Measurements from ENCODE around the gene LRMDA.

The LRMDA gene

GRCh38 chr10:75999001-75999400 is 567.6 kb downstream of the LRMDA start:
- no peak for DNase-seq (ENCODE audit: low read depth)

- DNase-seq (ENCODE audit: low read depth): no peak
These were observed 568.2 kb downstream of the LRMDA start for GRCh38 chr10:75999515-76000209.

GRCh38 chr10:76000550-76000949 is 569.1 kb downstream of the LRMDA start:
- DNase-seq (ENCODE audit: low read depth): no peak

GRCh38 chr10:76001019-76001418 is 569.6 kb downstream of the LRMDA start:
- no peak for DNase-seq (ENCODE audit: low read depth)

- DNase-seq (ENCODE audit: low read depth): no peak
These were observed 570.0 kb downstream of the LRMDA start for GRCh38 chr10:76001461-76001860.

- DNase-seq (ENCODE audit: low read depth): no peak
These were observed 570.9 kb downstream of the LRMDA start for GRCh38 chr10:76002262-76002854.

GRCh38 chr10:76007667-76008181 is 576.3 kb downstream of the LRMDA start:
- no peak for DNase-seq (ENCODE audit: low read depth)

GRCh38 chr10:76009531-76009930 is 578.1 kb downstream of the LRMDA start:
- DNase-seq (ENCODE audit: low read depth): no peak

- DNase-seq (ENCODE audit: low read depth): no peak
These were observed 579.3 kb downstream of the LRMDA start for GRCh38 chr10:76010703-76011102.

GRCh38 chr10:76012716-76013327 is 581.4 kb downstream of the LRMDA start:
- no peak for DNase-seq (ENCODE audit: low read depth)

GRCh38 chr10:76015245-76015644 is 583.8 kb downstream of the LRMDA start:
- no peak for DNase-seq (ENCODE audit: low read depth)

GRCh38 chr10:76017026-76017732 is 585.8 kb downstream of the LRMDA start:
- DNase-seq (ENCODE audit: low read depth): no peak

- DNase-seq (ENCODE audit: low read depth): no peak
These were observed 586.5 kb downstream of the LRMDA start for GRCh38 chr10:76017733-76018433.

GRCh38 chr10:76020630-76021029 is 589.2 kb downstream of the LRMDA start:
- DNase-seq (ENCODE audit: low read depth): no peak

GRCh38 chr10:76021398-76021797 is 590.0 kb downstream of the LRMDA start:
- DNase-seq (ENCODE audit: low read depth): no peak

- no peak for DNase-seq (ENCODE audit: low read depth)
These were observed 590.9 kb downstream of the LRMDA start for GRCh38 chr10:76022366-76022765.

- DNase-seq (ENCODE audit: low read depth): no peak
These were observed 591.6 kb downstream of the LRMDA start for GRCh38 chr10:76023007-76023406.

- no peak for DNase-seq (ENCODE audit: low read depth)
These were observed 593.2 kb downstream of the LRMDA start for GRCh38 chr10:76024460-76025123.

- no peak for DNase-seq (ENCODE audit: low read depth)
These were observed 593.7 kb downstream of the LRMDA start for GRCh38 chr10:76025124-76025477.

- no peak for DNase-seq (ENCODE audit: low read depth)
These were observed 594.9 kb downstream of the LRMDA start for GRCh38 chr10:76026176-76026771.

GRCh38 chr10:76026905-76027304 is 595.5 kb downstream of the LRMDA start:
- DNase-seq (ENCODE audit: low read depth): no peak

Measured in activated T-cell treated with anti-CD3 and anti-CD28 coated beads for 1 hour (primary cell).